Activated CD8-positive, alpha-beta T cell treated with anti-CD3 and anti-CD28 coated beads for 36 hours (primary cell): ENCODE measurements around the gene NAA80. TPM values are rescaled to one million over a fixed set of nuclear protein-coding genes. Genes with fewer than 3 reads are reported as not detected.

Source experiments
- ATAC-seq: fragments of 200-7000 bp; cut with Tn5 transposase; one replicate; pipeline ENCODE4 v1.10.0; 2021; ENCODE audit warnings: mild to moderate bottlenecking, moderate library complexity
- CTCF ChIA-PET: fragments of 350-600 bp; sonication (Branson Sonifier 250); formaldehyde crosslinking; loops from one replicate; lab custom pipeline; 2021; ENCODE audit warnings: antibody characterized with exemption; lab: Charles Lee
- POLR2A ChIA-PET: fragments of 350-600 bp; sonication (Branson Sonifier 250); formaldehyde crosslinking; loops from one replicate; lab custom pipeline; 2021; ENCODE audit warnings: antibody characterized with exemption; lab: Charles Lee
- DNase-seq: peaks from one replicate; pipeline ENCODE4 v3.0.0-alpha.2; 2020
- H3K27ac Mint-ChIP-seq: one replicate; pipeline ENCODE4 v1.8.0; 2021; ENCODE audit warnings: mild to moderate bottlenecking, mixed read lengths
- H3K27me3 Mint-ChIP-seq: one replicate; pipeline ENCODE4 v1.8.0; 2021; ENCODE audit warnings: mixed read lengths
- H3K36me3 Mint-ChIP-seq: one replicate; pipeline ENCODE4 v1.8.0; 2021; ENCODE audit warnings: low read depth, mixed read lengths
- H3K4me1 Mint-ChIP-seq: one replicate; pipeline ENCODE4 v1.8.0; 2021; ENCODE audit warnings: low read depth, mixed read lengths
- H3K4me3 Mint-ChIP-seq: one replicate; pipeline ENCODE4 v1.8.0; 2021; ENCODE audit warnings: mild to moderate bottlenecking, moderate library complexity, mixed read lengths
- H3K9me3 Mint-ChIP-seq: one replicate; pipeline ENCODE4 v1.8.0; 2021; ENCODE audit warnings: mixed read lengths
- CTCF ChIP-seq: fragments of 200-600 bp; IDR thresholded peaks from one replicate; pipeline ENCODE4 v1.8.0; 2022; ENCODE audit warnings: antibody characterized with exemption, mild to moderate bottlenecking
- intact Hi-C: fragments of 100-400 bp; cut with micrococcal nuclease; formaldehyde crosslinking; loops from one replicate; pipeline ENCODE4 v1.10.0; 2022
- total RNA-seq, 2 experiments: library from RNA; stranded (reverse); gene quantifications; one replicate each; pipeline ENCODE4 v1.2.3, GENCODE V29; 2021

NAA80 gene
- total RNA-seq, 2 experiments from 2014 or later: 23.2 to 23.4 TPM

GRCh38 chr3:50278123-50278879, 20.9 kb downstream of the NAA80 start:
- no peak for ATAC-seq
- H3K36me3 Mint-ChIP-seq: peaks cover 2% of the 10 kb centered on the region
- H3K9me3 Mint-ChIP-seq: no peaks in the 10 kb centered on the region
- H3K4me1 Mint-ChIP-seq: peaks cover 24% of the 10 kb centered on the region
- intact Hi-C loops: loop anchor here (2.0 kb wide), 1 partner anchor 86 kb away; no protein-coding TSS in a partner anchor
- POLR2A ChIA-PET: interaction anchor here (1.1 to 9.6 kb wide), 4 partner anchors 12 to 27 kb away, joined by 3 to 98 read pairs (median 6); partner anchors contain the start of genes HYAL3, IFRD2 and NAA80
- peaks cover 30% of the 10 kb centered on the region for H3K27me3 Mint-ChIP-seq
- TF ChIP-seq CTCF: no peak
- CTCF ChIA-PET: interaction anchor here (1.0 to 2.1 kb wide), 6 partner anchors 14 to 52 kb away, joined by 3 to 8 read pairs (median 4); partner anchors contain the start of genes HYAL3, IFRD2 and NAA80
- no peak for DNase-seq
- no peak overlapping the region for H3K27ac Mint-ChIP-seq
- H3K4me3 Mint-ChIP-seq: no peak overlapping the region

DNA sequence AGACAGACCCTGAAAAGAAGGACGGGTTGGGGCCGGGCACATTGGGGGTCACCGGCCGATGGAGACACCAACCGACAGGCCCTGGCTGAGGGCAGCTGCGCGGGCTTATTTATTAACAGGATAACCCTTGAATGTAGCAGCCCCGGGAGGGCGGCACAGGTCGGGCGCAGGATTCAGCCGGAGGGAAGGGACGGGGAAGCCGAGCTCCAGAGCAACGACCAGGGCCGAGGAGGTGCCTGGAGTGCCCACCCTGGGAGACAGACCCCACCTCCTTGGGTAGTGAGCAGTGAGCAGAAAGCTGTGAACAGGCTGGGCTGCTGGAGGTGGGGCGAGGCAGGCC, 22.5 kb downstream of the NAA80 start:
- Mint-ChIP-seq H3K4me1 (peaks cover 33% of the 10 kb centered on the region), H3K9me3 (no peaks in the 10 kb centered on the region), H3K4me3 (no peak overlapping the region), H3K36me3 (peaks cover 2% of the 10 kb centered on the region), H3K27me3 (peaks cover 35% of the 10 kb centered on the region), H3K27ac (no peak overlapping the region)
- ChIA-PET POLR2A (interaction anchor here (1.5 to 9.6 kb wide), 2 partner anchors 13 to 82 kb away, joined by 3 to 98 read pairs; partner anchors contain the start of gene IFRD2), CTCF (interaction anchor here (1.6 to 4.4 kb wide), 3 partner anchors 17 to 83 kb away, joined by 6 to 36 read pairs (median 8); no protein-coding TSS in a partner anchor)
- DNase-seq (no peak), ATAC-seq (no peak)
- no peak for TF ChIP-seq CTCF
- intact Hi-C loops: no loop called here

- H3K9me3 Mint-ChIP-seq: no peaks in the 10 kb centered on the region
- H3K27me3 Mint-ChIP-seq: peaks cover 35% of the 10 kb centered on the region
- H3K36me3 Mint-ChIP-seq: peaks cover 2% of the 10 kb centered on the region
- CTCF ChIA-PET: interaction anchor here (1.3 to 4.4 kb wide), 5 partner anchors 12 to 82 kb away, joined by 3 to 36 read pairs (median 6); no protein-coding TSS in a partner anchor
- H3K27ac Mint-ChIP-seq: no peak overlapping the region
- POLR2A ChIA-PET: interaction anchor here (0.7 to 9.6 kb wide), 5 partner anchors 14 to 81 kb away, joined by 3 to 98 read pairs (median 4); partner anchors contain the start of genes HYAL3, IFRD2, NAA80 and TUSC2
- no peak for TF ChIP-seq CTCF
- peaks cover 33% of the 10 kb centered on the region for H3K4me1 Mint-ChIP-seq
- DNase-seq: peak; percentile 60
- peak; percentile 11 for ATAC-seq
- peak overlapping the region; percentile 42 for H3K4me3 Mint-ChIP-seq
- intact Hi-C loops: no loop called here
Measured at GRCh38 chr3:50275996-50276761, 23.0 kb downstream of the NAA80 start.

GRCh38 chr3:50275141-50275995, 23.8 kb downstream of the NAA80 start:
- Mint-ChIP-seq H3K4me3 (peak overlapping the region; percentile 42), H3K27me3 (peaks cover 35% of the 10 kb centered on the region), H3K9me3 (no peaks in the 10 kb centered on the region), H3K4me1 (peaks cover 33% of the 10 kb centered on the region), H3K27ac (no peak overlapping the region), H3K36me3 (peaks cover 2% of the 10 kb centered on the region)
- DNase-seq (no peak), ATAC-seq (no peak)
- ChIA-PET CTCF (interaction anchor here (0.7 to 4.4 kb wide), 21 partner anchors 9 to 82 kb away, joined by 3 to 36 read pairs (median 4); partner anchors contain the start of genes GNAI2 and IFRD2), POLR2A (interaction anchor here (1.0 to 9.6 kb wide), 8 partner anchors 9 to 52 kb away, joined by 3 to 98 read pairs (median 4); partner anchors contain the start of genes HYAL3, IFRD2, NAA80 and TUSC2)
- intact Hi-C loops: no loop called here
- no peak for TF ChIP-seq CTCF
